Measurements from ENCODE around the gene ROCK2.
"Not testable (repeated sequence)": the region's sequence is repeated elsewhere in the genome, so short reads cannot be mapped to it uniquely, and the experiment has no call there.

Gene ROCK2

DNA sequence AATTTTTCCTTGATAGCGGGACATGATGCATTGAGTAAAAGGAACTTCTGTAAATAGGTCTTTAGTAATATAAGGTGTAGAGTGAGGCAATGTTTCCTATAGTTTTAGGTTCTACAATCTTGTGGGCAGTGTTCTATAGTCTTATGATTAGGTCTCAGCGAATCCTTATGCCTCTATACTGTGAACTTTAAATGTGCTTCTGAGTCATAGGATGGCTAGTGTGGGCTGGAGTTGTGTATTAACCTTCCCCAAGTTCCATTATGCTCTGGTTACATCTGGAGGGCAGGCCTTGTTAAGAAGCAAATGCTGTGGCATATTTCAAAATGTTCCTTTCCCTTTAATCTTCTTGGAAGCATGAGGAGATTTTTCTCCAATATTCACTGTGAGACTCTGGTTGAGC is 73.5 kb downstream of the ROCK2 start:
- no peak for TF ChIP-seq CTCF (IDR thresholded peaks at IDR 0.05; ENCODE audit: low read depth, low read length)

GRCh38 chr2:11267931-11268330 is 76.5 kb downstream of the ROCK2 start:
- no peak for DNase-seq (ENCODE audit: extremely low read depth, low read depth)

More for the DNA sequence above, 73.5 kb downstream of the ROCK2 start:
- DNase-seq (ENCODE audit: extremely low read depth, low read depth), result no peak

GRCh38 chr2:11264818-11265217 is 79.6 kb downstream of the ROCK2 start:
- no peak for TF ChIP-seq CTCF (IDR thresholded peaks at IDR 0.05; ENCODE audit: low read depth, low read length)
- no peak for DNase-seq (ENCODE audit: extremely low read depth, low read depth)

More at GRCh38 chr2:11267931-11268330, 76.5 kb downstream of the ROCK2 start:
- no peak for TF ChIP-seq CTCF (IDR thresholded peaks at IDR 0.05; ENCODE audit: low read depth, low read length)

DNA sequence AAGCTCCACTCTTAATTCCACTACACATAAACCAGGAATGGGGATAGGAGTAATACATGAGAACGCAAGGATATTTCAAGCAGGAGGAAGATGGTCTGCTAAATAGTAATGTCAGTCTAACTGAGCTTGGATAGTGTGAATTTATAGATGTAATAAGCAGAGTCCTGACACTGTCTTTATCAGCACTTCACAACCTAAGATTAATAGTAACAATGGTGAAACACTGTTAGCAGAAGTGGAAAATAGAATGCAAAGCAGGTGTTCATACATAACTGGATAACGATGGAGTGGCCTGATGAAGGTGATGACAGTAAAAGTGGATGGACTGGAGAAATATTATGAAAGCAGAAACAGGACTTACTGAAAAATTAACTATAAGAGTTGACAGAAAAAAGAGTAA is 80.4 kb downstream of the ROCK2 start:
- TF ChIP-seq CTCF (IDR thresholded peaks at IDR 0.05; ENCODE audit: low read depth, low read length), result no peak
- DNase-seq (ENCODE audit: extremely low read depth, low read depth), result no peak

GRCh38 chr2:11263177-11263576 is 81.3 kb downstream of the ROCK2 start:
- TF ChIP-seq CTCF (IDR thresholded peaks at IDR 0.05; ENCODE audit: low read depth, low read length), result no peak
- no peak for DNase-seq (ENCODE audit: extremely low read depth, low read depth)

DNA sequence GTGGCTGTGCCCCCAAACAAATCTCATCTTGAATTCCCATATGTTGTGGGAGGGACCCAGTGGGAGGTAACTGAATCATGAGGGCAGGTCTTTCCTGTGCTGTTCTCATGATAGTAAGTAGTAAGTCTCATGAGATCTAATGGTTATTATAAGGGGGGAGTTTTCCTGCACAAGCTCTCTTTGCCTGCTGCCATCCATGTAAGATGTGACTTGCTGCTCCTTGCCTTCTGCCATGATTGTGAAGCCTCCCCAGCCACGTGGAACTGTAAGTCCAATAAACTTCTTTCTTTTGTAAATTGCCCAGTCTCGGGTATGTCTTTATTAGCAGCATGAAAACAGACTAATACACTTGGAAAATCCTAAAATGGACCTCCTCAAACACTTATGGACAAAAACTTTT is 82.0 kb downstream of the ROCK2 start:
- DNase-seq (ENCODE audit: extremely low read depth, low read depth), result not testable (repeated sequence)

GRCh38 chr2:11261564-11261963 is 82.9 kb downstream of the ROCK2 start:
- not testable (repeated sequence) for DNase-seq (ENCODE audit: extremely low read depth, low read depth)

DNA sequence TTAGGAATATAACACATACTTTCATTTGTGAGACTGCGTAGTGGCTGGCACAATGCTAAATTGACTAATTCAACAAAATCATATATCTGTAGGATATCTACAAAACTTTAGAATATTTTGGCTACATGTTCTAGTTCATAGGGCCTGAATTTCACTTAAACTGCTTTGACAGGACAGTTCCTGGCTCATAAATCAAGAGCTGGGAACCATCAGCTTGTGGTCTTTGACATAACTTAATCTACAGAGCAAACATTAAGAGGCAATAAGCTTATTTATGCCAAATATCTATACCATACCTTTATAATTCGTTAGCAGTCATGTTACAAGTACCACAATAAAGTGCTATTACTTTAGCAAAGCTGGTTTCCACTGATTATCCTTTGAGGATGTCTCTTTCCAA is 83.5 kb downstream of the ROCK2 start:
- no peak for TF ChIP-seq CTCF (IDR thresholded peaks at IDR 0.05; ENCODE audit: low read depth, low read length)

DNA sequence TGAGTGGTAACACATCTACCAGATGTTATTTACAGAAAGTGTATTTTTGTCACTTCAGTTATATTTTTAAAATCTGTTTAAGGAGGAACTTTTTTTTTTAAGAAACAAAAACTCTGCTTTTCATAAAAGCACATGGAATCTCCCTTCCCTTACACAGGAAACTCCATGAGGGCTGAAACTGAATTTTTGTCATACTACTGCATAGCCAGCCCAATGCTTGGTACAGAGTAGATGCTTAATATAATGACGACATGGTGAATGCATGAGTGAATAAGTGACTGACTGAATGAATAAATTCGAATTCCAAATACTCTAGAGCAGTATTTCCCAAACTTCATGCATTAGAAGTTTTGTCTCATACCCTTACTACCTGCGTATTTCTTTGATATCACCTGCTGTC is 86.5 kb downstream of the ROCK2 start:
- TF ChIP-seq CTCF (IDR thresholded peaks at IDR 0.05; ENCODE audit: low read depth, low read length), result no peak
- no peak for DNase-seq (ENCODE audit: extremely low read depth, low read depth)

More for the DNA sequence above, 83.5 kb downstream of the ROCK2 start:
- DNase-seq (ENCODE audit: extremely low read depth, low read depth), result no peak

Data from AG09319 (cell line).